Osteoblast (primary cell): Measurements from ENCODE around the gene PUS1. TPM values are rescaled to one million over a fixed set of nuclear protein-coding genes. Genes with fewer than 3 reads are reported as not detected.
A peak's percentile ranks its signal among the peaks of the same experiment; 100 is the strongest.

Experiments
- DNase-seq: peaks from one replicate; pipeline ENCODE4 v3.0.0; 2011; ENCODE audit warnings: low spot score, mixed read lengths; ENCODE audit not compliant: insufficient read length; ENCODE audit errors: missing footprints
- H2AFZ ChIP-seq: 2 replicates; pipeline ENCODE4 v1.6.0; 2011; ENCODE audit warnings: mild to moderate bottlenecking, low read length
- H3K27ac ChIP-seq: 2 replicates; pipeline ENCODE4 v1.5.1; 2011; ENCODE audit warnings: mild to moderate bottlenecking, low read depth, low read length, moderate library complexity
- H3K27me3 ChIP-seq: 2 replicates; pipeline ENCODE4 v1.6.0; 2012; ENCODE audit warnings: mild to moderate bottlenecking, control low read depth, inconsistent platforms, low read length, moderate library complexity; ENCODE audit not compliant: insufficient read depth
- H3K36me3 ChIP-seq: 2 replicates; pipeline ENCODE4 v1.5.1; 2011; ENCODE audit warnings: mild to moderate bottlenecking, low read length, control low read depth, moderate library complexity; ENCODE audit not compliant: insufficient read depth
- H3K4me1 ChIP-seq: 2 replicates; pipeline ENCODE4 v1.5.1; 2011; ENCODE audit warnings: mild to moderate bottlenecking, low read length, control low read depth, moderate library complexity; ENCODE audit not compliant: insufficient read depth
- H3K4me2 ChIP-seq: 2 replicates; pipeline ENCODE4 v1.6.0; 2011; ENCODE audit warnings: mild to moderate bottlenecking, low read length; ENCODE audit not compliant: insufficient read depth
- H3K4me3 ChIP-seq: fragments of 200-600 bp; sonication (generic); 3 replicates; pipeline ENCODE4 v1.5.1; 2012; ENCODE audit warnings: mild to moderate bottlenecking, low read length, inconsistent platforms; ENCODE audit not compliant: insufficient read depth
- H3K79me2 ChIP-seq: 2 replicates; pipeline ENCODE4 v1.6.0; 2012; ENCODE audit warnings: mild to moderate bottlenecking, low read length, control low read depth, inconsistent platforms; ENCODE audit not compliant: insufficient read depth
- H3K9me3 ChIP-seq: 2 replicates; pipeline ENCODE4 v1.5.1; 2011; ENCODE audit warnings: low read depth, low read length, control low read depth
- H4K20me1 ChIP-seq: 2 replicates; pipeline ENCODE4 v1.6.0; 2012; ENCODE audit warnings: mild to moderate bottlenecking, low read length, control low read depth; ENCODE audit not compliant: insufficient read depth
- total RNA-seq: library from RNA; depleted of rRNA; stranded (reverse); fragments of >200 nt; gene quantifications from 2 replicates; pipeline ENCODE4 v1.2.3, GENCODE V29; 2012
- TF ChIP-seq, protein P1 (sequence below): IDR thresholded peaks from 2 replicates; pipeline ENCODE4 v1.5.1; 2011; ENCODE audit warnings: mild to moderate bottlenecking, low read depth, low read length, moderate library complexity; ENCODE audit errors: extremely low read depth

PUS1 gene
- total RNA-seq, 1 donor, result 7.6 TPM

DNA sequence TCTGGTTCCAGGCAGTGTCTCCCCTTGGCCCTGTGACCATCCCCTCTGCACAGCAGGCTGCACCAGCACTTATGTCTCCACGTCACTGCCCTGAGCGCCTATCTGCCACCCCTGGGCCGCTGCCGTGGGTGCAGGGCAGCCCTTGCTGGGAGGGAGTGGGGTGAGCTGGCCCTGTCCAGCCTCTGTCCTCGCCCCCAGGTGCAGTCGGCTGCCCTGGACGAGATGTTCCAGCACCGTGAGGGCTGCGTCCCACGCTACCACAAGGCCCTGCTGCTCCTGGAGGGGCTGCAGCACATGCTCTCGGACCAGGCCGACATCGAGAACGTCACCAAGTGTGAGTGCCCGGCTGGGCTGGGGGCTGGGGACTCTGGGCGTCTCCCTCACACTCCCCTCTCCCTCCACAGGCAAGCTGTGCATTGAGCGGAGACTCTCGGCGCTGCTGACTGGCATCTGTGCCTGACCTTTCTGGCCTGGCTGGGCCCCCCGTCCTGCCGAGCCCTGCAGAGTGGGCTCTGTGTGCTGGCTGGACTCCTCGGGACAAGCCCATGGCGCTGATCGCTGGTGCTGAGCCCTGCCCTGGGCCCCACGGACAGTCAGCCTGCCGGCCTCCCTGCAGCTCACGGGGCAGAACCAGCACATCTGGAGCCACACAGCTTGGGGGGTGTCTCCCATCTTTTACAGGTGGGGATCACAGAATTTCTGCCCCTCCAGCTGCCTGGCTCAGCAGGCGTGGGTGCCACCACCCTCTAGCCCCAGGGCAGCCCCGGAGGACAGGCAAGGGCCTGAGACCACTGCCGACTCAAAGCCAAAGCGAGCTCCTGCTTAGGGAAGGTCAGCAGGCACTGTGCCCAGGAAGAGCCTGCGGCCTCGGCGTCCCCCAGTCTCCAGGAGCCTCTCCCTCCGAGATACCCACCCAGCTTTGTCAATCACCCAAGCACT lies 7.9 kb upstream of the PUS1 start:
- H4K20me1 ChIP-seq, result no peaks in the 10 kb centered on the region
- no peak overlapping the region for H3K27ac ChIP-seq
- no peak overlapping the region for H3K4me2 ChIP-seq
- no peaks in the 10 kb centered on the region for H3K79me2 ChIP-seq
- no peak overlapping the region for H2AFZ ChIP-seq
- H3K36me3 ChIP-seq, result peaks cover 13% of the 10 kb centered on the region
- no peaks in the 10 kb centered on the region for H3K27me3 ChIP-seq
- H3K9me3 ChIP-seq, result no peaks in the 10 kb centered on the region
- no peak overlapping the region for H3K4me3 ChIP-seq
- DNase-seq, result peak; percentile 83
- TF ChIP-seq, protein P1, sequence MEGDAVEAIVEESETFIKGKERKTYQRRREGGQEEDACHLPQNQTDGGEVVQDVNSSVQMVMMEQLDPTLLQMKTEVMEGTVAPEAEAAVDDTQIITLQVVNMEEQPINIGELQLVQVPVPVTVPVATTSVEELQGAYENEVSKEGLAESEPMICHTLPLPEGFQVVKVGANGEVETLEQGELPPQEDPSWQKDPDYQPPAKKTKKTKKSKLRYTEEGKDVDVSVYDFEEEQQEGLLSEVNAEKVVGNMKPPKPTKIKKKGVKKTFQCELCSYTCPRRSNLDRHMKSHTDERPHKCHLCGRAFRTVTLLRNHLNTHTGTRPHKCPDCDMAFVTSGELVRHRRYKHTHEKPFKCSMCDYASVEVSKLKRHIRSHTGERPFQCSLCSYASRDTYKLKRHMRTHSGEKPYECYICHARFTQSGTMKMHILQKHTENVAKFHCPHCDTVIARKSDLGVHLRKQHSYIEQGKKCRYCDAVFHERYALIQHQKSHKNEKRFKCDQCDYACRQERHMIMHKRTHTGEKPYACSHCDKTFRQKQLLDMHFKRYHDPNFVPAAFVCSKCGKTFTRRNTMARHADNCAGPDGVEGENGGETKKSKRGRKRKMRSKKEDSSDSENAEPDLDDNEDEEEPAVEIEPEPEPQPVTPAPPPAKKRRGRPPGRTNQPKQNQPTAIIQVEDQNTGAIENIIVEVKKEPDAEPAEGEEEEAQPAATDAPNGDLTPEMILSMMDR, result no peak
- H3K4me1 ChIP-seq, result no peaks in the 10 kb centered on the region

DNA sequence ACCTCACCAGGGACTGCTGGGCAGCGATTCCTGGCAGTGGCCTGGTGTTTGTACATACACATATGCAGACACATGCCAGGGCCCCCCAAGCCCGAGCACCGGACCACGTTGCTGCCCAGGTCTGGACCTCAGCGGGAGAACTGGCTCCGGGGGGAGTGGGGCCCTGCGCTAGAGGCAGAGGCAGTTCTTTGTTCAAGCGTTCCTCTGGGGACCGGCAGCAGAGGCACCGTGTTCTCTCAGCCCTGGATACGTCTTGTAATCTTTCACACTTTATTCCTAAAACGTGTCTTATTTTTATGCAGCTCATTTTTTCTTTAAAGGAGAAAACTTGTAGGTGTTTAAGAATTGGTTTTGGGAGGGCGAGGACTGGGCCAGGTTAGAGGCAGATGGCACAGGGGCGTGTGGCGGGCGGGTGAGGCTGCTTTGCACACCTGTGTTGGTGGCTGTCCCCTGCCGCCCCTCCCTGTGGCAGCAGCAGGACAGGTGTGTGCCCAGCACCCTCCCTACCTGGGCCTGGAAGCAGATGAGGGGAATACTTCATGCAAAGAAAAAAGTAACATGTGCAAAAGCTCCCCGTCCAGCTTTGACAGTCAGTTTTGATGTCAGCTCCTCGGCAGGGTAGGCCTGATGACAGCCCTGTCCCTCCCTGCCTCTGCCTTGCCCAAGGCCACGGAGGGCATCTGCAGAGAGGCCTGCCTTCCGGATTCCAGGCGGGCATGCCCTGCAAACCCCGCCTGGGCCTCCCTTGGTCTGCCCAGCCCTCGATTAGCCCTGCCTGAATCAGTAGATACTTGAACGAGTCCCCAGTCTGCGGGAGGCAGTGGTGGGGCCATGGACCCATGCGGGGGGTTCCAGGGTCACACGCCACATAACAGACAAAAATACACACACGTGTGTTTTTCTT lies 7.0 kb upstream of the PUS1 start:
- Histone ChIP-seq H3K27ac (no peak overlapping the region), H4K20me1 (no peaks in the 10 kb centered on the region), H3K36me3 (peaks cover 9% of the 10 kb centered on the region), H2AFZ (no peak overlapping the region), H3K4me3 (no peak overlapping the region), H3K4me2 (no peak overlapping the region), H3K79me2 (no peaks in the 10 kb centered on the region), H3K27me3 (no peaks in the 10 kb centered on the region), H3K9me3 (no peaks in the 10 kb centered on the region), H3K4me1 (no peaks in the 10 kb centered on the region)
- TF ChIP-seq, protein P1, result no peak
- DNase-seq, result peak; percentile 73

DNA sequence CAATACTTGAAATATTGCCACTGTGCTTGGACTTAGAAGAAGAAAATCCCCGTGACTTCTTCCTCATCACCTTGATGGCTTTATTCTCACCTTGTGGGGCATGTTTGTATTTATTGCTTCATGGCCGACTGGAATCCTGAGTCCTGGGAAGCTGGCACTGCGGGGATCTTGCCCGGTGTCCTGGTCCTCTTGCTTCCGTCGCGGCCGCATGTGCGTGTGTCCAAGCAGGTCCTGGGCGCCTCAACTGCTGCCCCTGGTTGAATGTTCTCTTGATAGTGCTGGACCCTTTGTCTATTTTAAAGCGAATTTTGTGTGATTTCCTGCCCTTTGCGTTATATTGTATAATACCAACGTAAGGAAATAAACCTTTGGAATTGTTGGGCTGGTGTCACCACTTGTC lies 6.3 kb upstream of the PUS1 start:
- Histone ChIP-seq H3K27me3 (no peaks in the 10 kb centered on the region), H3K4me3 (no peak overlapping the region), H2AFZ (no peak overlapping the region), H4K20me1 (no peaks in the 10 kb centered on the region), H3K27ac (no peak overlapping the region), H3K4me1 (no peaks in the 10 kb centered on the region), H3K9me3 (no peaks in the 10 kb centered on the region), H3K4me2 (no peak overlapping the region), H3K79me2 (no peaks in the 10 kb centered on the region), H3K36me3 (peaks cover 9% of the 10 kb centered on the region)
- TF ChIP-seq, protein P1, result no peak
- peak; percentile 72 for DNase-seq
